K562 (cell line): ENCODE data around the gene FXYD1. TPM values are rescaled to one million over a fixed set of nuclear protein-coding genes. Genes with fewer than 3 reads are reported as not detected.

Source experiments
- BRD4 ChIP-seq: fragments of 200-600 bp; sonication (generic); IDR thresholded peaks from 2 replicates; pipeline ENCODE4 v1.6.1; 2017; ENCODE audit warnings: inconsistent platforms
- CBFA2T3 ChIP-seq: fragments of 450-650 bp; IDR thresholded peaks from 2 replicates; pipeline ENCODE4 v1.6.1; 2017
- CBFB ChIP-seq: sonication (generic); formaldehyde crosslinking; IDR thresholded peaks from 2 replicates; pipeline ENCODE4 v1.4.0; 2020; ENCODE audit warnings: mild to moderate bottlenecking, missing genetic modification reagents
- CBX1 ChIP-seq: sonication (generic); IDR thresholded peaks from 2 replicates; pipeline ENCODE4 v1.6.1; 2016; ENCODE audit warnings: antibody characterized with exemption, low read depth, mild to moderate bottlenecking
- ELF2 ChIP-seq: fragments of 250-450 bp; sonication (Bioruptor Pico); IDR thresholded peaks from 2 replicates; pipeline ENCODE4 v1.5.0; 2021; ENCODE audit warnings: mild to moderate bottlenecking
- ETV6 ChIP-seq, 3 experiments: fragments of 150-350 bp in 1 of 3; sonication (generic) in 1 of 3; formaldehyde crosslinking in 1 of 3; IDR thresholded peaks; 2 replicates each; pipeline versions ENCODE4 v1.6.1 to v1.8.0; 2014 to 2022; ENCODE audit warnings: borderline replicate concordance in 2 of 3, low read depth in 2 of 3, antibody characterized with exemption in 1 of 3, low read length in 1 of 3, mild to moderate bottlenecking in 1 of 3, missing genetic modification reagents in 1 of 3
- FOXK1 ChIP-seq: sonication (generic); formaldehyde crosslinking; IDR thresholded peaks from 2 replicates; pipeline ENCODE4 v1.8.0; 2022; ENCODE audit warnings: missing genetic modification reagents, mild to moderate bottlenecking, borderline replicate concordance
- ID3 ChIP-seq, 2 experiments: fragments of 250-450 bp in 1 of 2; fragments of 450-650 bp in 1 of 2; sonication (Bioruptor Pico) in 1 of 2; IDR thresholded peaks; 2 replicates each; pipeline versions ENCODE4 v1.6.1 to v1.8.0; 2016 to 2021; ENCODE audit warnings: mild to moderate bottlenecking in 2 of 2, moderate library complexity in 2 of 2, missing compliant biosample characterization in 1 of 2, missing genetic modification characterization in 1 of 2
- KLF16 ChIP-seq: IDR thresholded peaks from 2 replicates; pipeline ENCODE4 v1.6.1; 2016; ENCODE audit warnings: antibody characterized with exemption
- MYNN ChIP-seq, 2 experiments: sonication (generic); formaldehyde crosslinking in 1 of 2; IDR thresholded peaks; 2 replicates each; pipeline versions ENCODE4 v1.5.0 to v1.6.1; 2016 to 2020; ENCODE audit warnings: antibody characterized with exemption in 1 of 2, missing genetic modification reagents in 1 of 2
- POLR2A ChIP-seq: fragments of 450-650 bp; conservative IDR thresholded peaks from 2 replicates; pipeline ENCODE4 v1.6.1; 2016
- PTBP1 ChIP-seq: fragments of 200-400 bp; formaldehyde crosslinking; IDR thresholded peaks from 2 replicates; pipeline ENCODE4 v1.6.1; 2017; ENCODE audit warnings: low read depth, low read length
- RBFOX2 ChIP-seq: fragments of 200-400 bp; formaldehyde crosslinking; IDR thresholded peaks from 2 replicates; pipeline ENCODE4 v1.6.1; 2017; ENCODE audit warnings: low read depth, mild to moderate bottlenecking, low read length, moderate library complexity
- SRSF7 ChIP-seq: fragments of 200-400 bp; formaldehyde crosslinking; optimal IDR thresholded peaks from 2 replicates; pipeline ENCODE3; 2017; ENCODE audit warnings: mild to moderate bottlenecking, low read depth, low read length
- TCF15 ChIP-seq: fragments of 250-450 bp; sonication (Bioruptor Pico); IDR thresholded peaks from 2 replicates; pipeline ENCODE4 v1.8.0; 2022; ENCODE audit warnings: moderate library complexity, mild to moderate bottlenecking, inconsistent platforms
- ZBTB33 ChIP-seq: sonication (generic); formaldehyde crosslinking; IDR thresholded peaks from 2 replicates; pipeline ENCODE4 v1.8.1; 2023; ENCODE audit warnings: mild to moderate bottlenecking, missing genetic modification reagents
- ZKSCAN1 ChIP-seq: fragments of 150-350 bp; IDR thresholded peaks from 2 replicates; pipeline ENCODE4 v1.6.1; 2016; ENCODE audit warnings: low read depth, low read length
- ZNF436 ChIP-seq: fragments of 250-450, 450-650 bp; sonication (Bioruptor Pico); formaldehyde crosslinking; IDR thresholded peaks from 2 replicates; pipeline ENCODE4 v1.7.0; 2020; ENCODE audit warnings: mild to moderate bottlenecking
- ZNF695 ChIP-seq: fragments of 450-650 bp; formaldehyde crosslinking; IDR thresholded peaks from 2 replicates; pipeline ENCODE4 v1.4.0; 2020; ENCODE audit warnings: mild to moderate bottlenecking, moderate library complexity
- polyA plus RNA-seq, 8 experiments: library from polyadenylated mRNA; depleted of rRNA in 4 of 8; stranded (reverse) in 5 of 8; unstranded in 3 of 8; fragments of >200 nt; fragmentation: Nextera tagmentation in 2 of 8; fragmentation: Illumina TruSeq in 1 of 8; extraction: Ambion mirVana in 2 of 8; extraction: Trizol in 1 of 8; gene quantifications; 2 replicates each; pipeline versions ENCODE4 v1.2.1 to v1.2.3, GENCODE V29; 2011 to 2014; ENCODE audit warnings: inconsistent platforms in 1 of 8, missing spikeins in 1 of 8
- total RNA-seq, 7 experiments: library from RNA; depleted of rRNA in 6 of 7; stranded (reverse); fragments of >200 nt in 6 of 7; fragmentation: Illumina TruSeq in 2 of 7; extraction: Trizol in 2 of 7; gene quantifications; 2 replicates each; pipeline versions ENCODE4 v1.2.1 to v1.2.3, GENCODE V29; 2011 to 2021; ENCODE audit warnings: low replicate concordance in 1 of 7
- TF ChIP-seq, protein P1 (sequence below): fragments of 450-650 bp; IDR thresholded peaks from 2 replicates; pipeline ENCODE4 v1.6.1; 2016
- TF ChIP-seq, protein P2 (sequence below): fragments of 200-800 bp; sonication (Bioruptor generic); IDR thresholded peaks from 2 replicates; pipeline ENCODE4 v1.6.1; 2016; ENCODE audit warnings: missing genetic modification characterization, missing compliant biosample characterization

Gene FXYD1
- total and polyA plus RNA-seq, 9 of the 15 experiments (the other 6 are each of a cell fraction or from before 2014, with no cell fraction given) = 0.40 to 3.2 (median 1.8) TPM; not detected in 3

GRCh38 chr19:35168196-35168595 is 29.6 kb downstream of the FXYD1 start (continued):
- TF ChIP-seq ZNF695 (CRISPR knock-in tag) (no peak), KLF16 (no peak), ZKSCAN1 (no peak), CBFA2T3 (peak; percentile 43; the same call in 1 of the 2 replicates), CBFB (CRISPR knock-in tag) (no peak), PTBP1 (no peak), TCF15 (CRISPR knock-in tag) (no peak), FOXK1 (no peak), ETV6 (IDR thresholded peaks at IDR 0.05; ENCODE audit: borderline replicate concordance in 1 of 2, low read depth in 2 of 2, low read length in 1 of 2) (no peak), ETV6 (CRISPR knock-in tag; IDR thresholded peaks at IDR 0.05; ENCODE audit: borderline replicate concordance) (no peak), ELF2 (CRISPR knock-in tag) (no peak), RBFOX2 (peak; percentile 29; the same call in 1 of the 2 replicates), ZNF436 (CRISPR knock-in tag) (no peak), MYNN (IDR thresholded peaks at IDR 0.05) (peak; percentile 63; the same call in 1 of the 2 replicates), MYNN (CRISPR knock-in tag; IDR thresholded peaks at IDR 0.05) (no peak), ZBTB33 (CRISPR knock-in tag) (no peak), BRD4 (no peak), ID3 (CRISPR knock-in tag; IDR thresholded peaks at IDR 0.05) (no peak), ID3 (tag; IDR thresholded peaks at IDR 0.05) (no peak), POLR2A (peak; percentile 54), SRSF7 (no peak), CBX1 (no peak)
- TF ChIP-seq, protein P1, sequence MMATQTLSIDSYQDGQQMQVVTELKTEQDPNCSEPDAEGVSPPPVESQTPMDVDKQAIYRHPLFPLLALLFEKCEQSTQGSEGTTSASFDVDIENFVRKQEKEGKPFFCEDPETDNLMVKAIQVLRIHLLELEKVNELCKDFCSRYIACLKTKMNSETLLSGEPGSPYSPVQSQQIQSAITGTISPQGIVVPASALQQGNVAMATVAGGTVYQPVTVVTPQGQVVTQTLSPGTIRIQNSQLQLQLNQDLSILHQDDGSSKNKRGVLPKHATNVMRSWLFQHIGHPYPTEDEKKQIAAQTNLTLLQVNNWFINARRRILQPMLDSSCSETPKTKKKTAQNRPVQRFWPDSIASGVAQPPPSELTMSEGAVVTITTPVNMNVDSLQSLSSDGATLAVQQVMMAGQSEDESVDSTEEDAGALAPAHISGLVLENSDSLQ = peak; percentile 36; the same call in 1 of the 2 replicates
- TF ChIP-seq, protein P2, sequence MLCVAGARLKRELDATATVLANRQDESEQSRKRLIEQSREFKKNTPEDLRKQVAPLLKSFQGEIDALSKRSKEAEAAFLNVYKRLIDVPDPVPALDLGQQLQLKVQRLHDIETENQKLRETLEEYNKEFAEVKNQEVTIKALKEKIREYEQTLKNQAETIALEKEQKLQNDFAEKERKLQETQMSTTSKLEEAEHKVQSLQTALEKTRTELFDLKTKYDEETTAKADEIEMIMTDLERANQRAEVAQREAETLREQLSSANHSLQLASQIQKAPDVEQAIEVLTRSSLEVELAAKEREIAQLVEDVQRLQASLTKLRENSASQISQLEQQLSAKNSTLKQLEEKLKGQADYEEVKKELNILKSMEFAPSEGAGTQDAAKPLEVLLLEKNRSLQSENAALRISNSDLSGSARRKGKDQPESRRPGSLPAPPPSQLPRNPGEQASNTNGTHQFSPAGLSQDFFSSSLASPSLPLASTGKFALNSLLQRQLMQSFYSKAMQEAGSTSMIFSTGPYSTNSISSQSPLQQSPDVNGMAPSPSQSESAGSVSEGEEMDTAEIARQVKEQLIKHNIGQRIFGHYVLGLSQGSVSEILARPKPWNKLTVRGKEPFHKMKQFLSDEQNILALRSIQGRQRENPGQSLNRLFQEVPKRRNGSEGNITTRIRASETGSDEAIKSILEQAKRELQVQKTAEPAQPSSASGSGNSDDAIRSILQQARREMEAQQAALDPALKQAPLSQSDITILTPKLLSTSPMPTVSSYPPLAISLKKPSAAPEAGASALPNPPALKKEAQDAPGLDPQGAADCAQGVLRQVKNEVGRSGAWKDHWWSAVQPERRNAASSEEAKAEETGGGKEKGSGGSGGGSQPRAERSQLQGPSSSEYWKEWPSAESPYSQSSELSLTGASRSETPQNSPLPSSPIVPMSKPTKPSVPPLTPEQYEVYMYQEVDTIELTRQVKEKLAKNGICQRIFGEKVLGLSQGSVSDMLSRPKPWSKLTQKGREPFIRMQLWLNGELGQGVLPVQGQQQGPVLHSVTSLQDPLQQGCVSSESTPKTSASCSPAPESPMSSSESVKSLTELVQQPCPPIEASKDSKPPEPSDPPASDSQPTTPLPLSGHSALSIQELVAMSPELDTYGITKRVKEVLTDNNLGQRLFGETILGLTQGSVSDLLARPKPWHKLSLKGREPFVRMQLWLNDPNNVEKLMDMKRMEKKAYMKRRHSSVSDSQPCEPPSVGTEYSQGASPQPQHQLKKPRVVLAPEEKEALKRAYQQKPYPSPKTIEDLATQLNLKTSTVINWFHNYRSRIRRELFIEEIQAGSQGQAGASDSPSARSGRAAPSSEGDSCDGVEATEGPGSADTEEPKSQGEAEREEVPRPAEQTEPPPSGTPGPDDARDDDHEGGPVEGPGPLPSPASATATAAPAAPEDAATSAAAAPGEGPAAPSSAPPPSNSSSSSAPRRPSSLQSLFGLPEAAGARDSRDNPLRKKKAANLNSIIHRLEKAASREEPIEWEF (CRISPR knock-in tag) = no peak
